GM19023 (cell line): ENCODE data around the gene DNASE2B.

Source experiments
- ATAC-seq: cut with Tn5 transposase; IDR thresholded peaks from one replicate; pipeline ENCODE4 v1.9.1; 2021; ENCODE audit warnings: mild to moderate bottlenecking, moderate library complexity; ENCODE audit not compliant: unreplicated experiment

The DNASE2B gene

DNA sequence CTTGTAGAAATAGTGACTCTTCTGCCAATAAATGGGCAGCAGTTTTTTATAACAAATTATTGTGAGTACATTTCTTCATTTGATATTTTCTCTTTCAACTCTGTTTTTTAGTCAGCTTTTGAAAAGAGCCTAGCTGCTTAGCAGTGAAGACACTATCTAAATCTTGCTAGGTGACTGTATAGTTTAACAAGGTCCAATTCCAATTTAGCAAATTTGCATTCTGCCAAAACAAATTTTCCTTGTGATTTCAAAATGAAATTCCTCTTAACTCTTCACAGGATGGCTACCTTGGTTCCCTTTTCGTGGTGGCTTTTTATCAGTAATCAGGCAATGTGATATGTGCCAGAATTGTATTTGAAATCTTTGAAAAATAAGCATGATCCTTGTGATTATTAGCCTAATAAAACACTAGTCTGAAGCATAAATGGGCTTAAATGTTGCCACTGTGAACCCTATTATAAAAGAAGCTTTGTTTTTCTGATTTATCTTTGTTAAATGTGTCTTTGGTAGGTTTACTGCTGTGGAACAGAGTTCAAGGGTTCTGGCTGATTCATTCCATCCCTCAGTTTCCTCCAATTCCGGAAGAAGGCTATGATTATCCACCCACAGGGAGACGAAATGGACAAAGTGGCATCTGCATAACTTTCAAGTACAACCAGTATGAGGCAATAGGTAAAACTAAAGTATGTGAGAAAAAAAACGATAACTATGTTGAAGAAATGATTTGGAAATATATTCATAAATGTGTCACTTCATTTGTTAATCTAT is 12.2 kb downstream of the DNASE2B start:
- no peak for ATAC-seq

DNA sequence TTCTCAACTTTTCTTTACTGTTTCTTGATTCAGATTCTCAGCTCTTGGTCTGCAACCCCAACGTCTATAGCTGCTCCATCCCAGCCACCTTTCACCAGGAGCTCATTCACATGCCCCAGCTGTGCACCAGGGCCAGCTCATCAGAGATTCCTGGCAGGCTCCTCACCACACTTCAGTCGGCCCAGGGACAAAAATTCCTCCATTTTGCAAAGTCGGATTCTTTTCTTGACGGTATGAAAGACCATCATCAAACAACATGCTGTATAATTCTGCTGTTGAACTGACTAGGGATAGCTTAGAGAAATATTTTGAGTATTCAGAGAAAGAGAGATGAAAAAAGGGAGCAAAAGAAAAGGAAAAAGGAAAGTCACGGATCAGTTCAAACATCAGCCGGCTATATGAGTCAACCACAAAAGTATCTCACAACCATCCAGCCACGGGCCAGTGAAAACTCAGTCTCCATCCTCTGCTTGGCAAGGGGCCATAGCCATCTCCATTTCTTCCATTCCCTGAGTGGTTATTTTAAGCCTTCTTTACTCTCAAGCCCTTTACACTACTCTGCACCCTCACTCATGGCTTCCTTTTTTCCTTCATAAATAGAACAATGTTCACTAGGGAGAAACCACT is 14.1 kb downstream of the DNASE2B start:
- ATAC-seq: no peak

DNA sequence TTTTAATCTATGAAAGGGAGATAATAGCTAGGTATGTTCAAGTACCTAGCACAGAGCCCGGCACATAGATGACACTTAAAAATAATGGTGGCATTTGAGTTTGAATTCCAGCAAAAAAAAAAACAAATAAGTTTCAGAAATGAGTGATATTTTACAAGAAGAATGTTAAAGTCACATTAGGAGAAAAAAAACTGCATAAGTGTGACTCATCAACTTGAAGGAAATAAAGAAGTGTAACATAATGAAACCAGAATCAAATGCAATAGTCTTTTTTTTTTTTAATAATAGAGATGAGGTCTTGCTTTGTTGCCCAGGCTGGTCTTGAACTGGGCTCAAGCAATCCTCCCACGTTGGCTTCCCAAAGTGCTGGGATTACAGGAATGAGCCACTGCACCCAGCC is 17.1 kb downstream of the DNASE2B start:
- no peak for ATAC-seq

DNA sequence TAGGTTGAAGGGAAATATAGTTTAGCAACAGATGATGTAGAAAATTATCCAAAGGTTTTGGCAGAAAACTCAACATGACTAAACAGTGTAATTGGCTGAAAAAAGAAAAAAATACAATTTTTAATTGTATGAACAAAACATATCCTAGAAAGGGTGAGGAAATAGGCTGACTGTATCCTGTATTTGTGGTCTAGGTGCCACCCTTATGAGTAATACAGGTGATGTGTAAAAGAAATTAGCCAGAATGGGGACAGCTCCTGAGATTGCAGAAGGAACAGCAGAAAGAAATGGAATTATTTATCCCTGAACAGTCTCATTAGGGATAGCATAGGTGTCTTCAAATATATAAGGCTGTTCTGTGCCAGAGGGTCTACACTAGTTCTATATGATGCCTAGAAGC is 24.6 kb downstream of the DNASE2B start:
- ATAC-seq: no peak

DNA sequence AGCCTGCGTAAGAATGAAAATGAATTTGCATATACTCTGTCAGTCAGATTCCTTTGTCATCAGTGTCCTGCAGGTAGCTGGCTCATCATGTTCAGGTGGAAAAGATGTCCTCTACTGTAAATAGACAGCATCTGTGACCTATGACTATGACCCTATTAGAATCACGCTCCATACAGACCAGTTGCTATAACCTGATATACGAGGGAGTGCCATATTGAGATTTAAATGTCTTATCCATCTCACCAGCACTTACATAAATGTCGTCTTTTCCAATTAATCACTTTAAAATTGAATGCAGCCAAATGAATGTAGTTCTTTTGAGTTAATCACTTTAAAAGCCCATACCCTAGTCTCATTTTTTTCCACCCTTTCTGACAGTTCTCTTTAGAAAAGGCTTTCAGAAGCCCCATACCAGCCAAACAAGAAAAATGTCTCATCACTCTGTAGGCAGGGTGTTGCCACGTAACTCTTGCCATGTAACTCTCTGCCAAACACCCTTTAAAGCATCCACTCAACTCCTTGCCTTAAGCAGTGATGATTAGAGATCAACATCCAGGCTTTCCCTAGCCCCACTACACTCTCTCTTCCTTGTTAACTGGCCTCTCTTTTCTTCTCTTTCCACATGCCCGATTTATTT is 26.3 kb downstream of the DNASE2B start:
- ATAC-seq: no peak

DNA sequence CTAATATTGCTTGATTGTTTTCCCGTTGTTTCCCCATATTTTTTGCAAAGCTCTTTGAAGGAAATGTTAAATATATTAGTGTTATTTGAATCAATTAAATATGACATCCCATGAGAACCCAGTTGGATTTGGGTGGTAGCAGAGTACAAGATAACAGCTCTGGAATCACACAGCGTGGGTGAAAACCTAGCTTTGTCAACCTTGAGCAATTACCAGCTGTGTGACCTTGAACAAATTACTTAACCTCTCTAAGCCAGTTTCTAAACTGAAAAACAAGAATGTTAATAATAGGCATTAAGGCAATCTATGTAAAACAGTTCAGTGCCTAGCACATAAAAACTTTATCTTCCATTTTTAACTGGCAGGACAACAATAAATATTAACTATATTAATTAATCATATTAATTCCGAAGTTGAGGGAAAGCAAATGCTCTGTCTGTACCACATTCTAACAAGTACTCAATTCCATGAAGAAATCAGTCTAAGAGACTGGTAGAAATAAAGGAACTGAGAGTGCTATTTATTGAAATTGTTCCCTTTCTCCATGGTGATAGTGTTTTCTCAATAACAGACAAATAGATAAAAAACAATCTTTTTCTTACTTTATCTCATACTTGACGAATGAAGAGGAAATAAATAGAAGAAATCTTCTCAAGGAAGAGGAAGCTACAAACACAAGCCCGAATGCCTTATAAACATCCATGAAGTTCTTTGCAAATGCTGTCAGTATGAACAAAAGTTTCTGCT is 27.0 kb downstream of the DNASE2B start:
- ATAC-seq: no peak

DNA sequence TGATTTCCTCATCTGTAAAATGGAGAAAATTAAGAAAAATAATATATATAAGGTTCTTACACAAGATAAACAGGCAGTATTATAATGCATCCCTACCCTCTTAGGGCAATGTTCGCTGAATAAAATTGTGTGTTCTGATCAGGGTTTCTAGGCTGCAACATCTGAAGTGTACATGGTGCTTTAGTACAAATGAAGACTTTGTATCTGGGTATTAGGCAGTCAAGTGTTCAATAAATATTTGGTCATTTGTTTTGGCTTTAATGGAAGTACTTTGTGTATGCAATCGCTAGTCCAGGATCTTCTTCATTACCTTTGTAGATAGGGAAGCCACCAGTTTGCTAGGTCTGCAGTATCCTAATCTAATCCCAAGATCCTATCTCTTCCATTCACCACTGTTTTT is 28.1 kb downstream of the DNASE2B start:
- ATAC-seq: no peak

DNA sequence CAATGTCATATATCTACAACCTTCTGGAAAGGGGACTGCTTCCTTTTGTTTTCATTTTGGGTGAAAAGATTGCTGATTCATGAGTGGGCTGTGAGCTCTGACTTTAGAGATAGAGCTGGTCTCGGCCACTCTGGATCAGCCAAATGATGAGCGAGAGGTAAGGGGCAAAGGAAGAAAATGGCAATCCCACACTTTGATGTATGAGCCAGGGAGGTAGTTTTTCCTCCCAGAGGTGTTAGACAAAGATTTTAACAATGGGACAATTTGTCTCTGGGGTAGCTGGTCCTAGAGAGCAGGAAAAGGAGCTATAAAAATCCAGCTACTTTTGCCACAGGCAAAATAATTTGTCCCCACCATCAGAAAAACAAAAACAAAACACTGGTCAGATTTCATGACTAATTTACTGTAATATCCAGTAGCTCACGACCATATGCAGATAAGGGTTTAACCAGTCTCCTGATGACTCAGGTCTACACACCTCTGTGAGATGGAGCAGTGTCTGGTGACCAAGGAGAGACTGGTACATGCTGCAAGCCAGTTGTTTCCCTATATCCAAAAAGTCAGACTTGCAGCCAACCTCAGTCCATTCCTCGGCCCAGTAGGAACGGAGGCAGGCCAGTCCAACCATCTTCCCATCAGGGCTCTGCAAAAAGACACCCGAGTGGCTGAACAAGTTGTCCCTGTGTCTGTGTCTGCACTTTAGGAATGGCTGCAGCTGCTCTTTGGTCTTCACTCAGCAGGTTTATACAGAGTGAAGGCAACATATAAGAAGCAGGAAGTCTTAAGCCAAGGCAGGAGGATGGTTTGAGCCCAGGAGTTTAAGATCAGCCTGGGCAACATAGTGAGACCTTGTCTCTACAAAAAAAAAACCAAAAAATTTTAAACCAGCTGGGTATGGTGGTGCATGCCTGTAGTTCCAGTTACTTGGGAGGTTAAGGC is 29.2 kb downstream of the DNASE2B start:
- ATAC-seq: no peak

DNA sequence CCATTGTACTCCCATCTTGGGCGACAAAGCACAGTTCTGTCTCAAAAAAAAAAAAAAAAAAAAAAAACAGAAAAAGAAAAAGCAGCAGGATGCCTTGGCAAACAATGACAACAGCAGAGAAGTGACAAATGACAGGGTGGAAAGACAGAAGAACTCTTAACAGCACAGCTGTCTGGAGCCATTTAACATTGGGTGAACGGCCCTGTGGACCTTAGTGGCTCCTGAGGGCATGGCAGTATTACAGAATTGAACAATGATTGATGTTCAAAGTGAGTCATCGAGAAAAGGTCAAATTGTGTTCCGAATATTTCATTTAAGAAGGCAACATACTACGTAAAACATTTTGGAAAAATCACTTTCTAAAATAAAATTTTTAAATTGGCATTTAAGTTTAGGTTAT is 30.0 kb downstream of the DNASE2B start:
- ATAC-seq: no peak

DNA sequence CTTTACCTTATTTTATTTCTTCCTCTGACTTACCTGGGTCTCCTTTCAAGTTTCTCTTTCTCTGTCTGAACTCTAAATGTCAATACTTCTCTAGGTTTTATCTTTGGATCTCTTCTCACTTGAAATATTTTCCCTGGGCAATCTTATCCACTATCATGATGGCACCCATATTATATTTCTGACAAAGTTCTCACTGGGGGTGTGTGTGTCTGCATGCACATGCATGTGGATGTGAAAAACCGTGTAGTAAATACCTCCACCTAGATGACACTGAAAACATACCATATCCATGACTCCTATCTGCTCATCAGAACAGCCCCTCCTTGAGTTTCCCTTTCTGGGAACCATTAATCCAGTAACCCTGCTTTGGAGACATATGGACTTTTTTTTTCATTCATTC is 30.9 kb downstream of the DNASE2B start:
- no peak for ATAC-seq

DNA sequence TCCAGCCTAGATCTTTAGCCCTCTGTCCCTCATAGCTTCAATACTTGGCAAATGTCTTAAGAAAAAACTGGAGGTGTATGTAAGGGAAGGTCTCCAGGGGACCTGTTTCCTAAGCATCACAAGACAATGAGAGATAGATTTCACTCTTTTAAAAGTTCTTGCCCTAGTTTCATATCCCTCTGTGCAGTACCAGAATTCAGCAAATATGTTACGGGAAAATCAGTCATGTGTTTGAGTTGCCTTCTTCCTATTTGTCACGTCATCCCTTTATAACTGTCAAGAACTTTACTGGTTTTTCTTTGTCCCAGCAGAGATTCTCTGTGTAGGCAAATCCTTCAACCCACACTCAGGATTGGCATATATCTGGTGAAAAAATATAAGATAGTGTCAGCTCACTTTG is 32.3 kb downstream of the DNASE2B start:
- no peak for ATAC-seq

DNA sequence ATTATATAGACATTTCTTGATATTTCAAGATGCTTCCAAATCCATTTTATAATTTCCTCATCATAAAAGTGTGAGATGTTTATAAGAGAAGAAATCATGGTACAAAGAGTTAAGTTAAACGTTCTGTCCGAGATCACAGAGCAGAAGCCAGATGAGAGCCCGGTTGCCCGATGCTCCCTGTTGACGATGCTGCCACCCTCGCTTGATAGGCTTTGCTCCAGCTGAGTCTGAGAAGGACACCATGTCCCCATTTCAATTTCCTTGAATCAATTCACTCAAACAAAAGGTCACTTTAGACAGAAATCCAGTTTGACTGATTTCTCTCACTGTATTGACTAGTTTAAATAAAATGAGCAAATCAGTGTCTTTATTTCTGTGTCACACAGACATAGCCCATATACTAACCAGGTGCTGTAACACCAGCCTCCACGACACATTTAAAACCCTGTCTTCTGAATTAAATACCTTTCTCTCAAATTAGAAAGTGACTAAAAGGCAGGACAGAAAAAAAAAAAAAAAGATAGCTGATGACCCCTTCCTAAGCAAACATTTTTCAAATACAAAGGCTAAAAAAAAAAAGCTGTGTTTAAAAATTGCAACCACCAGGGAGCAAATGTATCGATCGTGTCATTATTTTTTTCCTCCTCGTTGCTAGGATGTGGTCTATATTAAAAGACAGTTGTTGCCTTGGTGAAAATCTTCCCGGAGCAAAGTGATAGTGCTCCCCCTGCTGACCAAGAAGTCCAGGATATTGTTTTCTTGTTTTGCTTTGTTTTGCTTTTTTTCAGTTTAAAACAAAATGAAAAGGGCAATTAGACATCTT is 35.2 kb downstream of the DNASE2B start:
- no peak for ATAC-seq

DNA sequence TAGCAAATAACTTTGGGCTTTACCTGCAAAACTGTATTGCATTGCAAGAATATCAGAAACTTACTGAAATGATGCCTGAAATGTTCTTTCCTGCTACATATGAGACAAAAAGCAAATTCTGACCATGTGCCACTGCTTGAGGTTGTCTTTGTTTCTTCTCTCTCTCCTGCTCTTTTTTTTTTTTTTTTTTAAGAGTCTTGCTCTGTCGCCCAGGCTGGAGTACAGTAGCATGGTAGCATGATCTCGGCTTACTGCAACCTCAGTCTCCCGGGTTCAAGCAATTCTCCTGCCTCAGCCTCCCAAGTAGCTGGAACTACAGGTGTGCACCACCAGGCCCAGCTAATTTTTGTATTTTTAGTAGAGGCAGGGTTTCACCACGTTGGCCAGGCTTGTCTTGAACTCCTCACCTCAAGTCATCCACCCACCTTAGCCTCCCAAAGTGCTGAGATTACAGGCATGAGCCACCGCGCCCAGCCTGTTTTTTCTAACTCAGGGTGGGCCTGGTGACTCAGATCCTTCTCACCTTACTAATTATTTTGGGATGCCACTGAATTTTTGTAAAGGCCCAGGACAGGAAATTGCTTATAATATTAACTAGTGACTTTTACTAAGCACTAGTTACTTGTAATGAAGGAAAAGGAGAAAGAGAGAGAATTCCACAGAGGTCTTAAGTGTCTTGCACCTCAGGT is 35.9 kb downstream of the DNASE2B start:
- no peak for ATAC-seq

DNA sequence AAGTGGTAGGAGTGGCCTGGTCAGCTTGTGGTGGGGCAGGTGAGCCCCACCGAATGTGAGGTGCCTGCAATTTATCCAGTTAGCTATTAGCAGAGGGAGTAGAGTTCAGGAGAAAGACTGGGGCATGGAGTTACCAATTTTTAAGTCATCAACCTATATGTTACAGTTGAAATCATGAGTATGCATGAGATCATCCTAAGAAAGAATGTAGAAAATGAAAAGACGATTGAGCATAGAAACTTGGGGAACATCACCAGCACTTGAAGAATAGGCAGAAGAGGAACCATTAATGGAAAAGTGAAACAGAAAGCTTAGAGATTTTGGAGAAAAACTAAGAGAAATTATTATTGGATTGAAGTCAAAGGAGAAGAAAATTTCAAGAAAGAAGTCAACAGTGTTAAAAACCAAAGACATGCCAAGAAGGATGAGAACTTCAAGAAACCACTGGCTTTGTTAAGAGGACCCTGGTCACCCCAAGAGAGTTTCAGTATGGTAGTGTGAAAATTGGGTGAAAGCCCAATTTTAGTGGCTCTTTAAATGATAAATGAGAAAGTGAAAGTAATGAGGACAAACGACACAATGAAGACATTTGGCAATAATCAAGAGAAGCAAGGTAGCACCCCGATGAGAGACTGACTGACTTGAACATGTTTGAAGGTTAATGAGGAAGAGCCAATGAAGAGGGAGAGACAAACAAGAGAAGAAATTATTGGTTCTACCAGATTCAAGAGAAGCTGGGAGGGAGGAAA is 36.7 kb downstream of the DNASE2B start:
- ATAC-seq: no peak

DNA sequence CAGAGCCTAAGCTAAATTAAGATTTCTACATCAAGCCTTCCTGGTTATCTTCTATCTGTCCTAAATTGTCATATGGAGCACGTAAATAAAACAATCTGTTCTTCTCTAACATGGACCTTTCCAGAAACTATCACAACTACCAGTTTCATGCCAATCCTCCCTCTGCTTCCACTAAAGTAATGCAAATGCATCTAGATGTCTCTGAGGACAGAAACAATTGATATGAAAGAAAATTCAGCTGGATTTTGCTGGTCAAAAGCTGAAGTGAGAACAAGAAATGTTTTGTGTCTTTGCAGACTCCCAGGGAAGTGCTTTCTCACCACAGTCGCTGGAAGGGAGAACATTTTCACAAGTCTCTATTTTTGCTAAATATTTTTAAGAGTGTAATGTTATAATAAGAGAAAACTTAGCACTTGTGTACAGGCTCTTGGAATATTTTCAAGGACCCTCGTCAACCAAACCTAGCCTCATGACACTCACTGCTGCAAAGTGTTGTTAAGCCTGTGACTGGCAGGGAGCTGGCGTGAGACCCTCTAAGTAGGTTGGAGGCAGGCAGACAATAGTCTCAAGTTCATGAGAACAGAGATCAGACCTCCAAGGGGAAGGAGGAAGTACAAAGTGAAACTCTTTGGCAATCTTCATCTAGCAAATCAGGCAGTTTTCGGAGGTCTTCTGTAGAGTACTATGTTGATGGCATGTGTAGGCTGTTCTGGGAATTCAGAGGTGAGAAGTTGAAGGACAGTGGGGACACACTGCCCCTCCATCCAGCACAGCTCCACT is 38.8 kb downstream of the DNASE2B start:
- ATAC-seq: no peak

DNA sequence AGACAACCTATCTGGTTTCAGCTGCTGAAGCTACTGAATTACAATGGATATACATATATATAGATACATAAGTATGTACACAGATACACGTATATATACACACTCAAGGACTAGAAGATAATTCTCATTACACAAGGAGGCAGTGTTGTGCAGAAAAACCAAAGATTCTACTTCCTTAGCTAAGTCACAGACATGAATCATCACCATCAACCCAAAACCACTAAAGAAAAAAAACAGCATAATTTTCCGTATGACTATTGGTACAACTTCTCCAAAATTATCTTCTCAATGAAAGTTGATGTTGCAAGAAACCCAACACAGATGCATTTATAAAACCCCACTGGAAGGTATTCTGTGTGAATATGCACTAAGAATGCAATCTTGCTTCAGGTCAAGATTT is 44.0 kb downstream of the DNASE2B start:
- peak; percentile 95 for ATAC-seq
